Activated T-helper 2 cell treated with anti-CD3 and anti-CD28 coated beads, Interferon-gamma antibody, Interleukin-2, Interleukin-4, amounts not matched to agents 10 μg/mL and 5 μg/mL and 100 μg/mL, durations not matched to agents 14 hours and 24 hours and 36 hours (primary cell): Measurements from ENCODE around the gene SLC6A7. TPM values are rescaled to one million over a fixed set of nuclear protein-coding genes. Genes with fewer than 3 reads are reported as not detected.
A peak's percentile ranks its signal among the peaks of the same experiment; 100 is the strongest.

ENCODE experiments used
- DNase-seq: peaks from one replicate; pipeline ENCODE4 v3.0.0; 2021; ENCODE audit warnings: low spot score
- H3K27ac Mint-ChIP-seq: one replicate; pipeline ENCODE4 v1.8.0; 2021; ENCODE audit warnings: mixed read lengths
- H3K27me3 Mint-ChIP-seq: one replicate; pipeline ENCODE4 v1.8.0; 2021; ENCODE audit warnings: low read depth, mixed read lengths
- H3K36me3 Mint-ChIP-seq: one replicate; pipeline ENCODE4 v1.8.0; 2021; ENCODE audit warnings: low read depth, mixed read lengths
- H3K4me1 Mint-ChIP-seq: one replicate; pipeline ENCODE4 v1.8.0; 2021; ENCODE audit warnings: low read depth, mixed read lengths
- H3K4me3 Mint-ChIP-seq: one replicate; pipeline ENCODE4 v1.8.0; 2021; ENCODE audit warnings: low read depth, mild to moderate bottlenecking, moderate library complexity, mixed read lengths
- H3K9me3 Mint-ChIP-seq: one replicate; pipeline ENCODE4 v1.8.0; 2021; ENCODE audit warnings: mixed read lengths
- intact Hi-C: fragments of 100-400 bp; cut with micrococcal nuclease; formaldehyde crosslinking; loops from one replicate; pipeline ENCODE4 v1.15.1; 2023
- total RNA-seq: library from RNA; stranded (reverse); gene quantifications from 2 replicates; pipeline ENCODE4 v1.2.3, GENCODE V29; 2022

SLC6A7 gene
- total RNA-seq, 1 donor from 2014 or later = not detected

DNA sequence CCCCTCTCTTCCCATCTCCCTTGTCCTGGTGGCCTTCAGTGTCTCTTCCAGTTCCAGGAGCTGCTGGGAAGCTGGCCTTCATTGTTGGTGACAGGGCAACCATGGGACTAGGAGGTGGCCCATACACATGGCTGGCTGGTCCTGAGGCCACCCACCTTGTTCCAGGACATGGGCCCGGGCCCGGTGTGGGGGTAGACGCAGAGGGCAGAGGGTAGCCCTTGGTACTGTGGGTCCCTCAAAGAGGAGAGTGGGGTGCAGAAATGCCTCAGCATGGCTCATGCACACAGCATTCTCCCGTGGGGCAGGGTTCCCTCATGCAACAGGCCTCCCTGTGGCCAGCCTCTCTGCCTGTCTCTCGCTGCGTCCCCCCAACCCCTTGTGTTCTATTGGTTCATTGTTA, 20.8 kb downstream of the SLC6A7 start:
- Mint-ChIP-seq H3K27me3 (peaks cover 13% of the 10 kb centered on the region), H3K4me3 (no peak overlapping the region), H3K36me3 (no peaks in the 10 kb centered on the region), H3K4me1 (peaks cover 5% of the 10 kb centered on the region), H3K9me3 (no peaks in the 10 kb centered on the region), H3K27ac (no peak overlapping the region)
- intact Hi-C loops = no loop called here
- no peak for DNase-seq

DNA sequence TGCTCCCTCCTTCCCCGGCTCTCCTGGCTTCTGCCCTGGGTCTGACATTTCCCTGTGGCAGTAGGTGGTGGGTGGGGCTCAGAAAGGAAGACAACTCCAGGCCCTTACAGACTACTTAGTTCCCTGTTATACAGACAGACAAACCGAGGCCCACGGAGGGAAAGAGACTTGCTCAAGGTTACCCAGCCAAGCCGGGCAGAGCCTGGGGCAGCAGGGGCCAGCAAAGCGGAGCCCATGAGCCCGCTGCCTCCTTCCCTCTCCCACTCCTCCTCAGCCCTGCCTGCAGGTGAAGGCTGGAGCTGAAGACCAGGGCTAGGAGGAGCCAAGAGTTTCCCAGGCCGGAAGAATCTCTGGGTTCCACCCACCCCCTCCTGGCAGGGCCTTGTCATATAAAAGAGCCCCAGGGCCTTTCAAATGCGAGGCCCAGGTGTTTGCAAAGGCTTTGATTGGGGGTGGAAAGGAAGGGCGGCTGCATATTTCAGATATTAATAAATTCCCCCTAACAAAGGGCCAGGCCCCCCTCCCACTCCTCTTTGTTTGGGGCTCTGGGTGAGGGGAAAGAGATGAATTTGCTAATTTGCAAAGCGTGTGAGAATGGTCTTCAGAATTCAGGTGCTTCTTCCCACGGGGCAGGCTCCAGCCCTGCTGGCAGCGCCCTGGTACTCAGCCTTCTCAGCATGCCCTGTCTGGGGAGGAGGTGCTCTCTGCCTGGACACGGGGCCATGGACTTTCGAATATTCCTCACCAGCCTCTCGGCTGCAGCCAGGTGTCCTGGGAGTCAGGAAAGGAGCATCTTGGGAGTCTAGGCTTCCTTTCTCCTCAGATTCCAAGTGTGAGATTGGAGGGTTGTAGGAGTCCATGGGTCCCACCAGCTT, 21.5 kb downstream of the SLC6A7 start:
- intact Hi-C loops = no loop called here
- Mint-ChIP-seq H3K4me3 (no peak overlapping the region), H3K36me3 (no peaks in the 10 kb centered on the region), H3K27ac (no peak overlapping the region), H3K9me3 (no peaks in the 10 kb centered on the region), H3K4me1 (peaks cover 5% of the 10 kb centered on the region), H3K27me3 (peaks cover 13% of the 10 kb centered on the region)
- no peak for DNase-seq

DNA sequence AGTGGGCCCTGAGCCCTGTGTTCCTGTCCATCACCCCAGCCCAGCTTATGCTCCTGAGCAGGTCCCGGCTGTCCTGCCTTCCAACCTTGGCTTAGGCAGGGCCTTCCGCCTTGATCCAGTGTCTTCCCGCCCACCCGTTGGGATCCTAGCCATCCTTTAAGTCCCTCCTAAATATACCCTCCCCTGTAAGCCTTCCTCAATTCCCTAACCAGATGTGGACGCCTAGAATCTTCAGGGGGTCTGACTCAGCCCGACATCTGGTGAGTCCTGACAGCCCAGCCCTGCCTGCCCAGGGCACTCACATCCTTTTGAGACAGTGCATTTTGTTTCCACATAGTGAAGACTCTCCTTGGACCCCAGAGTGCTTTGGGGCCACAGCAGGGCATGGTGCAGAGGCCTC, 23.7 kb downstream of the SLC6A7 start:
- Mint-ChIP-seq H3K36me3 (no peaks in the 10 kb centered on the region), H3K4me1 (peaks cover 5% of the 10 kb centered on the region), H3K9me3 (no peaks in the 10 kb centered on the region), H3K27ac (no peak overlapping the region), H3K4me3 (no peak overlapping the region), H3K27me3 (peaks cover 8% of the 10 kb centered on the region)
- DNase-seq = no peak
- intact Hi-C loops = no loop called here

DNA sequence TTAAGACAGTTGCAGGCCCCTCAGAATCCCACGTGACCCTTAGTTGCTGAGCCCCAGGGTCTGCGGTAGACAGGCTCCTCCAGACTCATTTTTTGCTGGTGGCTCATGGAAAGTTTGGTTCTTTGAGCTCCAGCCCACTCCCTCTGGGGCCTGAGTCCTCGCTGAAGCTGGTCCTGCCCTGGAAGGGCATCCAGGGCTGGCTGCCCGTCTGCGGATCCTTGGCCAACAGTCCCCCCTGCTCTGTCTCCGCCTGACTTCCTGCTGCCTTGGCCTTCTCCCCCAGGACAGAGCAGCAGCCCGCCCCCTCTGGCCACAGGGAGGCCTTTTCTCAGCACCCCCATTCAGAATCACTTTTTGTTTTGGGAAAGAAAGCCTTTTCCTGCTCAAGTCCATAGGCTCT, 24.4 kb downstream of the SLC6A7 start:
- H3K4me1 Mint-ChIP-seq = peaks cover under 1% of the 10 kb centered on the region
- H3K27me3 Mint-ChIP-seq = peaks cover 5% of the 10 kb centered on the region
- intact Hi-C loops = no loop called here
- no peak overlapping the region for H3K27ac Mint-ChIP-seq
- DNase-seq = no peak
- no peaks in the 10 kb centered on the region for H3K9me3 Mint-ChIP-seq
- H3K4me3 Mint-ChIP-seq = no peak overlapping the region
- no peaks in the 10 kb centered on the region for H3K36me3 Mint-ChIP-seq

DNA sequence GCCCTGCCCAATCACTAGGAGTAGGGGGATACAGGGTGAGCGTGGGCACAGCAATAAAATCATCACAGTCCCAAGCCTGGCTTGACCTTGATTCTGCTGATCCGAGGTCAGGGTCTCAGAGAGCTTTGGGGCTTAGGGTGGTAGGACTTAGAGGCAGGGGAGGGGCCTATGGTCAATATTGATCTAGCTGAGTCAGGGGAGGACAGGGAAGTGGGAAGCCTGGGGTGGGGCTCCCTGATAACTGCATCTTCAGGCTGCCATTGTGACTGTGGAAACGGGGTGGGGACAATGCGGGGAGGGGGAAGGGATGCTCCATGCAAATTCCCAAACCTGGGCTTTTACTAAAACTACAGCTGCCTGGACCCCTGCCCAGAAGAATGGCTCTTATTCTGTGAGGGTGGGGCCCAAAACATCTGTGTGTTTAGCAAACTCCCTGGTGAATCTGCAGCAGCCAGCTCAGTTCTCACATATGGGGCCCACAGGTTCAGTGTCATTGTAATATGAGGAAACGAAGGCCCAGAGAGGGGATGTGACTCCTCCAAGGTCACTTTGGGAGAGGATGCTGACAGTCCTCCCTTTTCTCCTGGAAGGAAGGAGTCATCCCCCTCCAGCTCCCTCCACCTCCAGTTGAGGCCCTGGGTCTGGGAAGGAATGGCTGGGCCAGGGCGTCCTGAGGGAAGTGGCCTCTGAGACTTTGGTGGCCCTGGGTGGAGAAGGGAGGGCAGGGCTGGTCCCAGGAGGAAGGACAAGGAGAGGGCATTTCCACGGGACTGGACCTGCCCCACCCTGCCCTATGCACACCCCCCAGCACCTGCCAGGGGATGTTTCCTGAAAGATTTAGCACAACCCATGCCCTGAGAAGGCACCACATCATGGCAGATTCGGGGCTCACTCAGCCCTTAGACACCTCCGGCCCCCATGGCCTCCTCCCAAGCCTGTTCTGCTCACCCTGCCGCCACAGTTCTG, 26.4 kb downstream of the SLC6A7 start:
- no peak for DNase-seq
- no peak overlapping the region for H3K27ac Mint-ChIP-seq
- peaks cover 4% of the 10 kb centered on the region for H3K27me3 Mint-ChIP-seq
- H3K4me3 Mint-ChIP-seq = no peak overlapping the region
- H3K36me3 Mint-ChIP-seq = no peaks in the 10 kb centered on the region
- intact Hi-C loops = loop anchor here (5.0 kb wide), 1 partner anchor 579 kb away; no protein-coding TSS in a partner anchor
- no peaks in the 10 kb centered on the region for H3K9me3 Mint-ChIP-seq
- no peaks in the 10 kb centered on the region for H3K4me1 Mint-ChIP-seq

DNA sequence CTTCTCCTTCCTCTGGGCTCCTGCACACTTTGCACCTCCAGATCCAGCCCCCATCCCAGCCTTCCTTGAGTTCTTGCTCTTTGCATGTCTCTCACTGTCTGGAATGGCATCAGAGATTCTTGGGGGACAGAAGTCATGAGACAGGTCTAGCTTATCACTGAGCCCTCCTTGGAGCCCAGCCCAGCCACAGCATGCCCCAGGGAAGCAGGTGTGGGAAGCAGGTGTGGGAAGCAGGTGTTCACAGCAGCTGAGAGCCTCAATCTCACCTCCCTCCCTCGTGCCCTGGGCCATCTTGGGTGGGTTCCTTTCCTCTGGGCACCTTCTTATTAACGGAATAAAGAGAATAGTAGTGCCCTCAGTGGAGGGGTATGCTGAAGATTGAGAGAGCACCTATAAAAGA, 27.2 kb downstream of the SLC6A7 start:
- no peak for DNase-seq
- Mint-ChIP-seq H3K36me3 (no peaks in the 10 kb centered on the region), H3K27me3 (peaks cover 4% of the 10 kb centered on the region), H3K9me3 (no peaks in the 10 kb centered on the region), H3K4me3 (no peak overlapping the region), H3K27ac (no peak overlapping the region), H3K4me1 (no peaks in the 10 kb centered on the region)
- intact Hi-C loops = loop anchor here (5.0 kb wide), 1 partner anchor 580 kb away; no protein-coding TSS in a partner anchor

DNA sequence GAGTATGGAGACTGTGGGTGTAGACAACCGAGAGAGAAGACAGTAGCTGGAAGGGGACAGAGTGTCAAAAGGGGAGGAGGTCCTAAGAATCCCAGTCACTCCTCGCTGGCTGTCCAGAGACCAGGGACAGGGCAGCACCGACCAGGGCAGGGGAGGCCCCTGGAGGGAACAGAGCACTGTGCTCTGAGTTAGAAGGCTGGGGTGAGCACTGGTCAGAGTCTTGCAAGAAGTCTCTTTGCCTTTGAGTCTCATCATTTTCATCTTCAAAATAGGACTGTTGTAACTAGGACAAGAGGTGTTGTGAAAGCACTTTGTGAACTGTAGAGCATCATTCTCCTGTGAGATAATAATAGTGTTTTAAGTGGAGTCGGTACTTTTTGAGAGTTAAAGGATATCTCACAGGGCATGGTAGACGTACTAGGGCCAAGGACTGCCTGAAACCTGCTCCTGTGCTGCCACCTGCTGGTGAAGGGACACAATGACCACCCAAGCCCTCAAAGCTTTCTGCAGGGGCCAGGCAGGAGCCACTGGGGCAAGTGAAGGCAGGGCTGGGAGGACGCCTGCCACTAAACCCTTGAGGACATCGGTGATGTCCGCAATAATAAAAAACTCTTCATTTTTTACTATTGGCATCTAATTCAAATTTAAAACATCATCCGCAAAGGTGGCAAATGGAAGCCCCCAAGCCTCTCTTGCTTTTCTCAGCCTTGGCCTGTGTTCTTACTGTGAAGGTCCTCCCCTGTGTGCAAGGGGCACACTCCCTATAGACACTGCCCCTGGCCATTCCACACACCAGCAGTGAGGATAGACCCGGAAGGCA, 28.2 kb downstream of the SLC6A7 start:
- H3K27ac Mint-ChIP-seq = no peak overlapping the region
- peak; percentile 65 for DNase-seq
- H3K36me3 Mint-ChIP-seq = no peaks in the 10 kb centered on the region
- H3K4me1 Mint-ChIP-seq = no peaks in the 10 kb centered on the region
- peaks cover 4% of the 10 kb centered on the region for H3K27me3 Mint-ChIP-seq
- H3K9me3 Mint-ChIP-seq = no peaks in the 10 kb centered on the region
- no peak overlapping the region for H3K4me3 Mint-ChIP-seq
- intact Hi-C loops = loop anchor here (1.0 to 5.0 kb wide), 3 partner anchors 57 to 581 kb away; no protein-coding TSS in a partner anchor

DNA sequence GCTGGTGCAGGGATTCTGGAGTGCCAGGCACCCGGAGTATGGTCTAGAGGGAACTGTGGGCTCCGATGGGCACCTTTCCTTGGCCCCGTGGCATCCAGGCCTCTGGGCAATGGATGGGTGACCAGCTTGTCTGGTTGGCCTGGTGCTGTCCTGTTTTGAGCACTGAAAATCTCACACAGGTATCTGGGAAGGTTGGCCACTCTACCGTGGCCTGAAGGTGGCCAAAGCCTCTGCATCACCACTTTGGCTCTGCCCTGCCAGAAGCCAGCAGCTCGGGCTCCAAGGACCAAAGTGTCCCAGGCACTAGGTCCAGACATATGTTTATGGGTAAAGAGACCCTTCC, 28.8 kb downstream of the SLC6A7 start:
- Mint-ChIP-seq H3K27me3 (peaks cover 4% of the 10 kb centered on the region), H3K27ac (no peak overlapping the region), H3K4me3 (no peak overlapping the region), H3K4me1 (no peaks in the 10 kb centered on the region), H3K36me3 (no peaks in the 10 kb centered on the region), H3K9me3 (no peaks in the 10 kb centered on the region)
- no peak for DNase-seq
- intact Hi-C loops = loop anchor here (1.0 to 5.0 kb wide), 3 partner anchors 57 to 581 kb away; no protein-coding TSS in a partner anchor

DNA sequence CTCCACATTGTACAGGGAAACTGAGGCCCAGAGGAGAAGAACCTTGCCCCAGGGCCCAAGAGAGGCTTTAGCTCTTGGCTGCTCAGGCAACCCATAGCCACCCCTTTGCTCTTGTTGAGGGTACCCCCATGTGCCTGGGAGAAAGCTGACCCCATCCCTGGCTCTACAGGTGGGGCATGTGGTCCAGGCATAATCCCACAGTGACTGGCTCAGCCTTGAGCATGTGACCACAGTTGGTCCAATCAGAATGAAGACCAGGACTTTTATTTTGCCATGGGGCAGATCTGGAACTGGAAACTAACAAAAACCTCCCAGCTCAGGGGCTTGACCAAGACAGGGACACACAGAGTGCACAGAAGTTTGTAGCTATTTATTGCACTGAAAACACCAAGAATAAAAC, 29.3 kb downstream of the SLC6A7 start:
- H3K9me3 Mint-ChIP-seq = no peaks in the 10 kb centered on the region
- no peak overlapping the region for H3K27ac Mint-ChIP-seq
- H3K4me3 Mint-ChIP-seq = no peak overlapping the region
- no peaks in the 10 kb centered on the region for H3K4me1 Mint-ChIP-seq
- DNase-seq = no peak
- no peaks in the 10 kb centered on the region for H3K36me3 Mint-ChIP-seq
- H3K27me3 Mint-ChIP-seq = peaks cover 4% of the 10 kb centered on the region
- intact Hi-C loops = loop anchor here (5.0 kb wide), 1 partner anchor 582 kb away; no protein-coding TSS in a partner anchor

DNA sequence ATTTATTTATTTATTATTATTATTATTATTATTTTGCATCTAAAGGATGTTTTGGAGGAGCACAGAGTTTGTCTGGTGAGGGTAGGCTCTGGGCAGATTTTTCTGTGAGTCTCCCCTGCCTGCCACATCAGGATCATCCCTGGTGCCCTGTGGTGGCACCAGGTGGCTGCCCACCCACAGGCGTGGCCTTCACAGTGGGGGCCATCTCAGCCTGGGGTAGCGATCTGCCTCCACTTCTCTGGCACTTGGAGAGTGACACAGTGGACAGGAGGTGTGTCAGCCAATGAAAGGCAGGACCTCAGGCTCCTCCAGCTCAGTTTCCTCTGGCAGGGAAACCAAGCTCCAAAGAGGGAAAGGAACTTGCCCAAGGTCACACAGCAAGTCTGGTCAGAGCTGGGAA, 30.0 kb downstream of the SLC6A7 start:
- no peak for DNase-seq
- Mint-ChIP-seq H3K4me3 (no peak overlapping the region), H3K9me3 (no peaks in the 10 kb centered on the region), H3K27ac (no peak overlapping the region), H3K27me3 (peaks cover 4% of the 10 kb centered on the region), H3K36me3 (no peaks in the 10 kb centered on the region), H3K4me1 (no peaks in the 10 kb centered on the region)
- intact Hi-C loops = loop anchor here (5.0 kb wide), 1 partner anchor 583 kb away; no protein-coding TSS in a partner anchor

DNA sequence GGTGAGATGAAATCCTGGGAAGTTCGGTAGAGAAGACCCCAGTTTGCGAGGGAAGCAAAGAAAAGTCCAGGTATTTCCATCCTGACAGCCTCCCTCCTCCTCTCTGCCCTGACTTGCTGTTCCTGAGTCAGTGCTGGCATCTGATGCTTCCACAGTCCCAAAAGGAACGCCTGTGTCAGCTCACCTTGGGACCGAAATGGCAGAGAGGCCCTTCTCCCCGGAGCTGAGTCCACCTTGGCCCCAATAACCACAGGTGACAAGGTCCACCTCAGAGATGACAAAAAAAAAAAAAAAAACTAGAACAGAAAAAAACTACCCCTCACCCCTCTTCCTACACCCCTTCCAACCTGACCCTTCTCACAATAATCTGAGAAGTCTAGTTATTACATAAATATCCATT, 31.6 kb downstream of the SLC6A7 start:
- intact Hi-C loops = no loop called here
- Mint-ChIP-seq H3K9me3 (no peaks in the 10 kb centered on the region), H3K4me3 (no peak overlapping the region), H3K27me3 (peaks cover 4% of the 10 kb centered on the region), H3K4me1 (no peaks in the 10 kb centered on the region), H3K27ac (no peak overlapping the region), H3K36me3 (no peaks in the 10 kb centered on the region)
- DNase-seq = no peak

DNA sequence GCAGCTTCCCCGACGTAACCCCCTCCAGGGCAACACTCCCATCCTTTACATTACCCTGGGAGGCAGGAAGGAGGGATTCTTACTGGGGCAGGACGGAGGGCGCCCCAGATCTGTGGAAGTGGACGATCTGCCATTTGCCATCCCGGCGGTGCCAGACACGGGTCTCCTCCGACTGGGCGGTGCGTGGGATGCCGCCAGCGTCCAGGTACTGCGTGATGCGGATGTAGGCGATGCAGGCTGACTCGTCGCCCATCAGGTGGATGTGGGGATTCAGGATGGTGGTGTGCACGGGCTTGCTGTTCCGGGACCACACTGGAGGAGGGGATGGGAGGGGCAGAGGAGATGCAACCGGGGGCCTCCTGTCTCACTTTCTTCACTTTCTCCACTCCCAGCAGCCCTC, 33.0 kb downstream of the SLC6A7 start:
- no peaks in the 10 kb centered on the region for H3K36me3 Mint-ChIP-seq

More for the DNA sequence above, 33.0 kb downstream of the SLC6A7 start:
- no peak overlapping the region for H3K4me3 Mint-ChIP-seq
- DNase-seq = no peak
- no peak overlapping the region for H3K27ac Mint-ChIP-seq
- H3K27me3 Mint-ChIP-seq = no peaks in the 10 kb centered on the region
- intact Hi-C loops = no loop called here
- no peaks in the 10 kb centered on the region for H3K4me1 Mint-ChIP-seq
- no peaks in the 10 kb centered on the region for H3K9me3 Mint-ChIP-seq
